ENCODE data around the gene RAB11FIP3. TPM values are rescaled to one million over a fixed set of nuclear protein-coding genes. Genes with fewer than 3 reads are reported as not detected.

RAB11FIP3 gene
- total and polyA plus RNA-seq, 9 of the 15 experiments (the other 6 are each of a cell fraction or from before 2014, with no cell fraction given), result 0.46 to 13.1 (median 4.3) TPM

DNA sequence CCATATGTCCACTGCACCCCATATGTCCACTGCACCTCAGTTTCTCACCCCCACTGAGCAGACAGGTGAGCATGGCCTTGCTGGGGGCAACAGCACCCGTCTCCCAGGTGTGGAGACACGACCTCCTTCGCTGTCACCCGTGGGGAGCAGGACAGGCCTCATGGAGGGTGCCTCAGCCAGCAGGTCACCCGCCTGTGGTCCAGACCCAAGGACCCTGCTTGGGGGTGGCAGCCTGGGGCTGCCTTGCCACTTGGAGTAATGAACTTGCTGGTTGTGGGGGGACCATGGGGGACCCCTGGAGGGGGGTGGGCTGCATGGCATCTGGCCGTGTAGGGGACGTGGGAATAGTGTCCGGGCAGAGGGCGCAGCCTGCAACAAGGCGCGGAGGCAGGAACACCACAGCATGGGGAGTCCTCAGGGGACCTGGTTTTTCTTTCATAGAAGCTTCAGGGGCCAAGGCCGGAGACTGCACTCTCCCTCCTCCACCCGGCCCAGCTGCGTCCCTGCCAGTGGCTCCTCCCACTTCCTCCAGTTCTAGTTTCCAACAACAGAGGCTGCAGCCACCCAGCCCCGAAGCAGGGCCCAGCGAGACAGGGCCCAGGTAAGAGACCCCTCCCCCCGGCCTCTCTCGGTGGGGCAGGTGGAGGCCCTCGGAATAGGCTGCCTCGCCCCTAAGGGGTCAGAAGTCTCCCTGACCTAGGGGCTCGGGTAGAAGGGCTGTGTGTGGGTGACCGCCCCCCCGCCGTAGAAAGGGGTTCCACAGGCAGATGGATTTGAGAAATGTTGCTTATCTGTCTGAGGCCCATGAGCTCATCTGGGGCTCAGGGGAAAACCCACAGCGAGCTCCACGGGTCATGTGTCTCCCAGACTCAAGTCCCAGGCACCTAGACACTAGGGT, 141.3 kb downstream of the RAB11FIP3 start, which contains the start of gene NHLRC4 (continued):
- TF ChIP-seq JUNB (CRISPR knock-in tag; conservative IDR thresholded peaks at IDR 0.05), result no peak
- TF ChIP-seq, protein P1, sequence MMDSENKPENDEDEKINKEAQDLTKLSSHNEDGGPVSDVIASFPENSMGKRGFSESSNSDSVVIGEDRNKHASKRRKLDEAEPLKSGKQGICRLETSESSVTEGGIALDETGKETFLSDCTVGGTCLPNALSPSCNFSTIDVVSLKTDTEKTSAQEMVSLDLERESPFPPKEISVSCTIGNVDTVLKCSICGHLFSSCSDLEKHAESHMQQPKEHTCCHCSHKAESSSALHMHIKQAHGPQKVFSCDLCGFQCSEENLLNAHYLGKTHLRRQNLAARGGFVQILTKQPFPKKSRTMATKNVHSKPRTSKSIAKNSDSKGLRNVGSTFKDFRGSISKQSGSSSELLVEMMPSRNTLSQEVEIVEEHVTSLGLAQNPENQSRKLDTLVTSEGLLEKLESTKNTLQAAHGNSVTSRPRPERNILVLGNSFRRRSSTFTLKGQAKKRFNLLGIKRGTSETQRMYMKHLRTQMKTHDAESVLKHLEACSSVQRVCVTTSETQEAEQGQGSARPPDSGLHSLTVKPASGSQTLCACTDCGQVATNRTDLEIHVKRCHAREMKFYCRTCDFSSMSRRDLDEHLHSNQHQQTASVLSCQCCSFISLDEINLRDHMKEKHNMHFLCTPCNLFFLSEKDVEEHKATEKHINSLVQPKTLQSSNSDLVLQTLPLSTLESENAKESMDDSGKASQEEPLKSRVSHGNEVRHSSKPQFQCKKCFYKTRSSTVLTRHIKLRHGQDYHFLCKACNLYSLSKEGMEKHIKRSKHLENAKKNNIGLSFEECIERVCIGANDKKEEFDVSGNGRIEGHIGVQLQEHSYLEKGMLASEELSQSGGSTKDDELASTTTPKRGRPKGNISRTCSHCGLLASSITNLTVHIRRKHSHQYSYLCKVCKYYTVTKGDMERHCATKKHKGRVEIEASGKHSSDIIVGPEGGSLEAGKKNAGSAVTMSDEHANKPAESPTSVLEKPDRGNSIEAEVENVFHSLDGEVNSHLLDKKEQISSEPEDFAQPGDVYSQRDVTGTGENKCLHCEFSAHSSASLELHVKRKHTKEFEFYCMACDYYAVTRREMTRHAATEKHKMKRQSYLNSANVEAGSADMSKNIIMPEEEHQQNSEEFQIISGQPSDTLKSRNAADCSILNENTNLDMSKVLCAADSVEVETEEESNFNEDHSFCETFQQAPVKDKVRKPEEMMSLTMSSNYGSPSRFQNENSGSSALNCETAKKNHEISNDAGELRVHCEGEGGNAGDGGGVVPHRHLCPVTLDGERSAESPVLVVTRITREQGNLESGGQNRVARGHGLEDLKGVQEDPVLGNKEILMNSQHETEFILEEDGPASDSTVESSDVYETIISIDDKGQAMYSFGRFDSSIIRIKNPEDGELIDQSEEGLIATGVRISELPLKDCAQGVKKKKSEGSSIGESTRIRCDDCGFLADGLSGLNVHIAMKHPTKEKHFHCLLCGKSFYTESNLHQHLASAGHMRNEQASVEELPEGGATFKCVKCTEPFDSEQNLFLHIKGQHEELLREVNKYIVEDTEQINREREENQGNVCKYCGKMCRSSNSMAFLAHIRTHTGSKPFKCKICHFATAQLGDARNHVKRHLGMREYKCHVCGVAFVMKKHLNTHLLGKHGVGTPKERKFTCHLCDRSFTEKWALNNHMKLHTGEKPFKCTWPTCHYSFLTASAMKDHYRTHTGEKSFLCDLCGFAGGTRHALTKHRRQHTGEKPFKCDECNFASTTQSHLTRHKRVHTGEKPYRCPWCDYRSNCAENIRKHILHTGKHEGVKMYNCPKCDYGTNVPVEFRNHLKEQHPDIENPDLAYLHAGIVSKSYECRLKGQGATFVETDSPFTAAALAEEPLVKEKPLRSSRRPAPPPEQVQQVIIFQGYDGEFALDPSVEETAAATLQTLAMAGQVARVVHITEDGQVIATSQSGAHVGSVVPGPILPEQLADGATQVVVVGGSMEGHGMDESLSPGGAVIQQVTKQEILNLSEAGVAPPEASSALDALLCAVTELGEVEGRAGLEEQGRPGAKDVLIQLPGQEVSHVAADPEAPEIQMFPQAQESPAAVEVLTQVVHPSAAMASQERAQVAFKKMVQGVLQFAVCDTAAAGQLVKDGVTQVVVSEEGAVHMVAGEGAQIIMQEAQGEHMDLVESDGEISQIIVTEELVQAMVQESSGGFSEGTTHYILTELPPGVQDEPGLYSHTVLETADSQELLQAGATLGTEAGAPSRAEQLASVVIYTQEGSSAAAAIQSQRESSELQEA (IDR thresholded peaks at IDR 0.05; ENCODE audit: low read depth), result no peak
- TF ChIP-seq SIX5 (IDR thresholded peaks at IDR 0.05; ENCODE audit: borderline replicate concordance in 1 of 2, insufficient read depth in 1 of 2, low read depth in 1 of 2, low read length in 2 of 2), result no peak
- TF ChIP-seq, protein P2, sequence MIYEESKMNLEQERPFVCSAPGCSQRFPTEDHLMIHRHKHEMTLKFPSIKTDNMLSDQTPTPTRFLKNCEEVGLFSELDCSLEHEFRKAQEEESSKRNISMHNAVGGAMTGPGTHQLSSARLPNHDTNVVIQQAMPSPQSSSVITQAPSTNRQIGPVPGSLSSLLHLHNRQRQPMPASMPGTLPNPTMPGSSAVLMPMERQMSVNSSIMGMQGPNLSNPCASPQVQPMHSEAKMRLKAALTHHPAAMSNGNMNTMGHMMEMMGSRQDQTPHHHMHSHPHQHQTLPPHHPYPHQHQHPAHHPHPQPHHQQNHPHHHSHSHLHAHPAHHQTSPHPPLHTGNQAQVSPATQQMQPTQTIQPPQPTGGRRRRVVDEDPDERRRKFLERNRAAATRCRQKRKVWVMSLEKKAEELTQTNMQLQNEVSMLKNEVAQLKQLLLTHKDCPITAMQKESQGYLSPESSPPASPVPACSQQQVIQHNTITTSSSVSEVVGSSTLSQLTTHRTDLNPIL (CRISPR knock-in tag; IDR thresholded peaks at IDR 0.05), result no peak
- peak in 1 of 2 experiments; percentile 54; a peak in 2 of 4 replicates for TF ChIP-seq HDAC1 (IDR thresholded peaks at IDR 0.05)
- TF ChIP-seq RAD21 (CRISPR knock-in tag; conservative IDR thresholded peaks at IDR 0.05 in 1 of 2, IDR thresholded peaks at IDR 0.05 in 1 of 2), result peak in 1 of 2 experiments; percentile 18; a peak in 1 of 4 replicates
- TF ChIP-seq CBFA2T2 (conservative IDR thresholded peaks at IDR 0.05), result peak; percentile 32
- peak; percentile 44 for TF ChIP-seq TBP (optimal IDR thresholded peaks at IDR 0.05; ENCODE audit: low read depth, low read length)
- no peak; the same call in 1 of the 2 replicates for TF ChIP-seq BHLHE40 (IDR thresholded peaks at IDR 0.05; ENCODE audit: low read length)
- TF ChIP-seq PHF8 (IDR thresholded peaks at IDR 0.05; ENCODE audit: borderline replicate concordance, low read length), result peak; percentile 63; the same call in 1 of the 2 replicates
- no peak for TF ChIP-seq ZNF24 (IDR thresholded peaks at IDR 0.05)
- TF ChIP-seq NR2C1 (IDR thresholded peaks at IDR 0.05), result no peak
- TF ChIP-seq NR2C1 (tag; IDR thresholded peaks at IDR 0.05), result no peak
- no peak for TF ChIP-seq SIRT6 (IDR thresholded peaks at IDR 0.05; ENCODE audit: low read depth, low read length)
- peak; percentile 66; the same call in 1 of the 2 replicates for TF ChIP-seq RNF2 (IDR thresholded peaks at IDR 0.05)
- TF ChIP-seq, protein P3, sequence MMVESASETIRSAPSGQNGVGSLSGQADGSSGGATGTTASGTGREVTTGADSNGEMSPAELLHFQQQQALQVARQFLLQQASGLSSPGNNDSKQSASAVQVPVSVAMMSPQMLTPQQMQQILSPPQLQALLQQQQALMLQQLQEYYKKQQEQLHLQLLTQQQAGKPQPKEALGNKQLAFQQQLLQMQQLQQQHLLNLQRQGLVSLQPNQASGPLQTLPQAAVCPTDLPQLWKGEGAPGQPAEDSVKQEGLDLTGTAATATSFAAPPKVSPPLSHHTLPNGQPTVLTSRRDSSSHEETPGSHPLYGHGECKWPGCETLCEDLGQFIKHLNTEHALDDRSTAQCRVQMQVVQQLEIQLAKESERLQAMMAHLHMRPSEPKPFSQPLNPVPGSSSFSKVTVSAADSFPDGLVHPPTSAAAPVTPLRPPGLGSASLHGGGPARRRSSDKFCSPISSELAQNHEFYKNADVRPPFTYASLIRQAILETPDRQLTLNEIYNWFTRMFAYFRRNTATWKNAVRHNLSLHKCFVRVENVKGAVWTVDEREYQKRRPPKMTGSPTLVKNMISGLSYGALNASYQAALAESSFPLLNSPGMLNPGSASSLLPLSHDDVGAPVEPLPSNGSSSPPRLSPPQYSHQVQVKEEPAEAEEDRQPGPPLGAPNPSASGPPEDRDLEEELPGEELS (CRISPR knock-in tag; IDR thresholded peaks at IDR 0.05; ENCODE audit: borderline replicate concordance), result no peak

Measured in K562 (cell line).